ENCODE data around the gene NATD1.
"Not testable (repeated sequence)": the region's sequence is repeated elsewhere in the genome, so short reads cannot be mapped to it uniquely, and the experiment has no call there.

Gene NATD1

GRCh38 chr17:21214015-21214776 is 39.0 kb downstream of the NATD1 start, which contains the start of gene TMEM11:
Gene TMEM11 (minus strand): TSS chr17:21214161. CDS start chr17:21214152, 9 bp downstream.
- DNase-seq = peak; percentile 94

GRCh38 chr17:21213638-21214014 is 39.6 kb downstream of the NATD1 start:
- DNase-seq = no peak

GRCh38 chr17:21212826-21213637 is 40.2 kb downstream of the NATD1 start:
- no peak for DNase-seq

- no peak for DNase-seq
Observed at GRCh38 chr17:21211825-21212479, 41.3 kb downstream of the NATD1 start.

- DNase-seq = no peak
Observed at GRCh38 chr17:21210411-21211076, 42.7 kb downstream of the NATD1 start.

- DNase-seq = no peak
Observed at GRCh38 chr17:21209511-21210175, 43.6 kb downstream of the NATD1 start.

- no peak for DNase-seq
Observed at GRCh38 chr17:21208352-21208751, 44.9 kb downstream of the NATD1 start.

GRCh38 chr17:21204935-21205334 is 48.3 kb downstream of the NATD1 start:
- no peak for DNase-seq

GRCh38 chr17:21202512-21202911 is 50.7 kb downstream of the NATD1 start:
- DNase-seq = no peak

GRCh38 chr17:21201874-21202273 is 51.3 kb downstream of the NATD1 start:
- no peak for DNase-seq

- no peak for DNase-seq
Observed at GRCh38 chr17:21201298-21201595, 52.0 kb downstream of the NATD1 start.

GRCh38 chr17:21200590-21201297 is 52.5 kb downstream of the NATD1 start:
- DNase-seq = no peak

GRCh38 chr17:21199856-21200255 is 53.4 kb downstream of the NATD1 start:
- no peak for DNase-seq

GRCh38 chr17:21199311-21199710 is 53.9 kb downstream of the NATD1 start:
- DNase-seq = no peak

- no peak for DNase-seq
Observed at GRCh38 chr17:21198411-21198810, 54.8 kb downstream of the NATD1 start.

GRCh38 chr17:21196126-21196525 is 57.1 kb downstream of the NATD1 start:
- no peak for DNase-seq

- no peak for DNase-seq
Observed at GRCh38 chr17:21194703-21195102, 58.5 kb downstream of the NATD1 start.

GRCh38 chr17:21194226-21194625 is 59.0 kb downstream of the NATD1 start:
- no peak for DNase-seq

- DNase-seq = no peak
Observed at GRCh38 chr17:21193031-21193430, 60.2 kb downstream of the NATD1 start.

GRCh38 chr17:21192414-21192813 is 60.8 kb downstream of the NATD1 start:
- not testable (repeated sequence) for DNase-seq

- no peak for DNase-seq
Observed at GRCh38 chr17:21191698-21192097, 61.5 kb downstream of the NATD1 start.

- DNase-seq = no peak
Observed at GRCh38 chr17:21190078-21190477, 63.1 kb downstream of the NATD1 start.
